ENCODE results near the gene TREH.

TREH gene

GRCh38 chr11:118610773-118611432 is 68.5 kb downstream of the TREH start:
- DNase-seq (ENCODE audit: low read depth) = peak; percentile 78

GRCh38 chr11:118610225-118610772 is 69.2 kb downstream of the TREH start:
- DNase-seq (ENCODE audit: low read depth) = no peak

DNA sequence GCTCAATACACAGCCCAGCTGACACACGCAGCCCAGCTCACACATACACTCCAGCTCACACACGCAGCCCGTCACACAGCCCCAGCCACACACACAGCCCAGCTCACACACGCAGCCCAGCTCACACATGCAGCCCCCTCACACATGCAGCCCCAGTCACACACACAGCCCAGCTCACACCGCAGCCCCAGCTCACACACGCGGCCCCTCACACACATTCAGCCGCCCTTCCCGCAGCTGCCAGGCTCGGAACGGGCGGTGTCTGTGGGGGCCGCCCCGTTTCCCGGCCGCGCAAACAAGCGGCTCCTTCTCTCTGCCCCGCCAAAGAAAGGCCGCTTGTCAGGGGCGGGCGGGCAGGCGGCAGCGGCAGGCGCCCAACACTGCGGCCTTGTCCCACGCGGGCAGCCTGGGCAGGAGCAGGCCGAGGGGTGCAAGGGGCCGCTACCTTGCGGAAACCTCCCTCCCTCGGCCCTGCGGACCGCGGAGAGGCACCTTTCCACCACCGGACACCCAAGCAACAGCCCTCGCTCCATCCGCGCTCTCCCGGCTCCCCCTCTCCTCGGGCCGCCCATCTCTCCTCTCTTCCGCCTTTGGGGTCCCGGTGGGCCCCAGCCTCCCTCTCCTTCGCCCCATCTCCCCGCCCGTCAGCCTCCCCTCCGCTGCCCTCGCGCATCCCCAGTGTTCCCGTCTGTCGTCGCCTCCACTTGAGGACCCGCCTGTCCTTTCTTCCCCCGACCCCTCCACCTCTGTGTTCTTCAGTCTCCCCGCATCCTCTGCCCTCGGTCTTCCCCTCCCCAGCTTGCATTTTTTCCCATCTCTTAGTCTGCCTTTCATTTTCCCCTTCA is 69.8 kb downstream of the TREH start:
- DNase-seq (ENCODE audit: low read depth) = no peak

- peak; percentile 54 for DNase-seq (ENCODE audit: low read depth)
These were observed 70.9 kb downstream of the TREH start for GRCh38 chr11:118608360-118609227.

DNA sequence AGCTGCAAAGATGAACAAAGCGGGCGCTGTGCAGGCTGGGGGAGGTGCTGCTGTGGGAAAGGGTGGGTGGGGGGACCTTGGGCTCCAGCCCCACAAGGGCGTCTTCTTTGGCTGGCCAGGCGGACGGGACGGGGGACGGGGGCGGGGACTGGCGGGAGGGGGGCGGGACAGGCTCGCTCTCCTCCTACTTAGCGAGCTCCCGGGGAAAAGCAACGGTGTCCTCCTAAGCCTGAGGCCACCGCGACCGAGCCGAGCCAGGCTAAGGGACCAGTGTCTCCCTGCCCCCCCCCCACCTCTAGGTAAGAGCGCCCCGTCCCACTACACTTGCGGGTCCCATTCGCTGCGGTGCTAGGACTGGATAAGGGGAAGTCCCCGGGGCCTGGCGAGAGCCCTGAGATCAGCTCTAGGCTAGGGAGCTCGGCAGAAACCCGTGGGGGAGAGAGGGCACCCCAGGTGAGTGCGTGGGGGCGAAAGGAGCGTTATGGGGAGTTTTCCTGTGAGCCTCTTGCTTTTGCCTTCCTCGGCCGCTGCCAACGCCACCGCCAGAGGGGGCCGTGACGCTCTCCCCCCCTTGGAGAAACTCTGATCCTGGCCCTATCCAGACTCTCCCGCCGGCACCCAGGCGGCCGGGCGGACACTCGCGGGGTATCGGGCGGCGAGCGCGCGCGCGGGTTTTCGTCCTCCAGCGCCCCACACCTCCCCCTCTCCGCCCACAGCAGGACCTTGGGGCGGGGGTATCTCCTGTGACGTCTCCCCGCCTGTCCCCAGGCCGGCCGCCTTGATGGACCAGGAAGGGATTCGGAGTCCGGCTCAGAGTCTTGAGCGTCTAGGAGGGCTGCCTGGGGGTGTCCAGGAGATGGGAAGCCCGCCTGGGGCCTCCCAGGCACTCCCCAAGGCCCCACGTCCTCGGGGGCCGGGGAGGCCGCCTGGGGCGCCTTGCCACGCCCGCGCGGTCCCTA is 71.8 kb downstream of the TREH start, which contains the start of gene PHLDB1:
Gene PHLDB1, plus strand, starts transcription at position 215 of the 959 bp plus-strand sequence. CDS start 6,222 bp downstream, outside the sequence.
- DNase-seq (ENCODE audit: low read depth) = no peak

Measured in stimulated activated CD8-positive, alpha-beta memory T cell treated with anti-CD3 and anti-CD28 coated beads, Interleukin-4, amount 100 ng/mL, for 24 hours (primary cell).